ENCODE results near the gene RBP4.
"Not testable (repeated sequence)": the region's sequence is repeated elsewhere in the genome, so short reads cannot be mapped to it uniquely, and the experiment has no call there.

Gene RBP4

GRCh38 chr10:93566435-93567276 lies 34.4 kb downstream of the RBP4 start, which contains the start of gene FFAR4:
TSS of gene FFAR4 (plus strand) at chr10:93566665. CDS start at chr10:93566721, 56 bp downstream.
- DNase-seq (ENCODE audit: low read depth) = no peak

DNA sequence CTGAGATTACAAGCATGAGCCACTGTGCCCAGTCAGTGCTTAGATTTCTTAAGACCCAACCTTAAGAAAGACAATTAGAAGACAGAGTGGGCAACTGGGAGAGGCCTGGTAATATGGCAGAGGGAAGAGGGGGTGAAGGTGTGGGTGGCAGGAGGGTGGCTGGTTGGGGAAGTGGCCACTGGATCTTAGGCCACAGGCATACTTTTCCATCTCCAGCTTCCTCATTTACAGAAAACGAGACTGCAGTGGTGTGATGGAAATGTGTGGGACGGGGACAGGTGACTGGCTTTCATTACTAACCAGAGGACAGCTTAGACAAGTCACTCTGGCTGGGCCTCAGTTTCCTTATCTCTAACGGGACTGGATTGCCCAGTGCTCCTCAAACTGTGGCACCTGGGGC lies 35.6 kb downstream of the RBP4 start:
- DNase-seq (ENCODE audit: low read depth) = no peak

DNA sequence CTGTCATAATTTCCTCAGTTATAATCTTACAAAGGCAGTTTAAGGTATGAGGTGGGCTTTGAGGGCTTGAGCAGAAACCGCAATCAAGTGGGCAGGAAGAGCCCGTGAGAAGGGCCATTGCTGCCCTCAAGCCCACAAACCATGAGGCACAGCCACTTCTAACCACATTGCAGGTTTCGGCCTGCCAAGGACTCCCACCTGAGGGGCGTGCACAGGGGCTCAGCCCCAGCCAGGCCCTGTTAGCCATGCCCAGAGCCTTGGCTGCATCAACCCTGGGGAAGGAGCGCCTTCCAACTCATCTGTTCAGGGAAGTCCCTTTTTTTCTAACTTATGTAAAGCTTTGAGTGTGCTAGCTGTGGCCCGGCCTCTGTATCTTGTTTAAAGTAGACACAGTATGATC lies 40.5 kb downstream of the RBP4 start:
- no peak for DNase-seq (ENCODE audit: low read depth)

DNA sequence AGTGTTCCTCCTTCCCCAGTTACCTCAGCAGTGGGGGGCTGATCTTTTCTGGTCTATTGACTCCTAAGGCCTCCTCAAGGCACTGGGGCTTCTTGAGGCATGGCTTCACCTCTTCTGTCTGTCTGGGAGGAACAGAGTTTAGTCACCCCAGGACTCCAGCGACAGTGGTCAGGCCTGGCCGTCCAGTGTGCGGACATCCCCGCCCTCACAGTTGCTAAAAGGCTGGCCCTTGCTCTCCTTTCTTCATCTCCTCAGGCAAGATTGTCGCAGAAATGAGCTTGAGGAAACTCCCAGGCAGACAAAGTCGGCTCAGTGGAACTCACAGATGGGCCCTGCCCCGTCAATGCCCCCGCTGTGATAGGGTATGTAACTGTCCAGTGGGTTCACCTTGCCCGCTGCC lies 41.5 kb downstream of the RBP4 start:
- no peak for DNase-seq (ENCODE audit: low read depth)

DNA sequence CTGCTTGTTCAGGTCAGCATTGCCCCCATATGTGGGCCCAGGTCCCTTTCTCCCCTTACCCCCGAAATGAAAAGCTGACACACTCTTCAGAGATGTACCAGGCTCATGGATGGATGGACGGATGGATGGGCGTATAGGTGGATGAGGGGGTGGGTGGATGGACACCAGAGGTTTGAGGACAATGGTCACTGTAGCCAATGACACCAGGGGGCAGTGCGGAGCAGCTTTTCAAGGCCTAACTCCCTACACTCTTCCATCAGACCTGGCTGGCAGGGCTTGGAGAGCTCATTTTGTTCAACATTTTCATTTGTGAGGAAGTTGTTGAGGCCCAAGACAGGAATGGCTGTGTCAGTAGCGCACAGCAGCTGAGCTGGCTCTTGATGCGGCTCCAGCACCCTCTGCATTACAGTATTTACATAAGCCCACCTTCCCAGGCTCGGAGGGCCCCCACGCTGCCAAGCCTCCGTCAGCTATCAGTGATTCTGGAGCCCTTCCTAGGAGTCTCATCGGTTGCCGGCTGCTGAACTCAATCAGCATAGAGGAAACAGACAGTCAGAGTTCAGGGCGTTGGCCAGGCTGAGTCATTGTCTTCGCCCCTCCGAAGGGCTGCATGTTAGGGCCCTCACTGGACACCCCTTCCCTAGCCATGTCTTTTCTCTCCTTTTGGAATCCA lies 46.1 kb downstream of the RBP4 start:
- DNase-seq (ENCODE audit: low read depth) = peak; percentile 79

DNA sequence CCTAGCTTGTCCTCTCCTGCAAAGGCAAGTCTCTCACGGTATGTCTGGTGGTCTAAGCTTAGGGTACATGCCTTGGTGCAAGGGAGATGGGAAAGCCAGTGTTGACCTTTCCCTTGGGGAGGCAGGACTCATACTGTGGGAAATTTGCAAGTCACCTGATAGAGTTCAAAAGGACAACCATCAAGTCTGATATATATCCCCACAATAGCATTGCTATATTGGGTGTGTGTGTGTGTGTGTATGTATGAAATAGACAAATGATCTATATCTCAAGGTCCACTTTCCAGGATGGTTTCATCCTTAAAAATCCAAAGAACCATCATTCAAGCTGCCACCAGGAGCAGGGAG lies 46.7 kb downstream of the RBP4 start:
- DNase-seq (ENCODE audit: low read depth) = no peak

DNA sequence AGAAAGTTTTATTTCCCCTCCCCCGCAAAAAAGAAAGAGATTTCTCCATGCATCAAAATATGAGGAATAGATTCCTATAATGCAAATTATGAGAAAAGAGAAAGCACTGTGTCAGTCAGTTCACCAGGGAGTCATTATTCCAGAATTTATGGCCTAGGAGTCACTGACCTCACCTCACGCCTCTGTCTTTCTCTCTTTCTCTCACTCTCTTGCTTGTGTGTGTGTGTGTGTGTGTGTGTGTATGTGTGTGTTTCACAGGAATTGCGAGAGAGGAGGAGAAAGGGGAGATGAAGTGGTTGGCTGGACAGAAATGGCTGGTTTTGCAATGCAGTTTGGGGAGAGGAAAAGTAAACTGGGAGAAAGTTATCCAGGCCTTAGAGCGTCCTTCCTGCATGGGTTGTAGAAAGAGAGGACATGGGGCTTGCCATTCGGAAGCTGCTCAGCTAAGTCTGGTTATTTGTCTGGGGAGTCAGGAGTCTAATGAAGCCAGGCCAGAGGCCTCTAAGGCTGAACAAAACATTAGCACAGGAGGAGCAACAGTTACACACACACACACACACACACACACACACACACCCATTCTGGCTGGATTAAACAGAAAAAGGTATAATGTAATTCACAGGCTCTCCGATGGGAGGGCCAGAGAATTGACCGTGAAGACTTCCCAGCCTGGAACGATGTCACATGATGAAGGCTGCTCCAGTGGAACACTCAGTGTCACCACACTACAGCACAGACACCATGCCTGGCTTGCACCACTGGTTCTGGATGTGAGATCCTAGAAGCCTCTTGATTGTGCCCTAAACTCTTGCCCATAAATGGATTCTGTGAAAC lies 47.3 kb downstream of the RBP4 start:
- no peak for DNase-seq (ENCODE audit: low read depth)

DNA sequence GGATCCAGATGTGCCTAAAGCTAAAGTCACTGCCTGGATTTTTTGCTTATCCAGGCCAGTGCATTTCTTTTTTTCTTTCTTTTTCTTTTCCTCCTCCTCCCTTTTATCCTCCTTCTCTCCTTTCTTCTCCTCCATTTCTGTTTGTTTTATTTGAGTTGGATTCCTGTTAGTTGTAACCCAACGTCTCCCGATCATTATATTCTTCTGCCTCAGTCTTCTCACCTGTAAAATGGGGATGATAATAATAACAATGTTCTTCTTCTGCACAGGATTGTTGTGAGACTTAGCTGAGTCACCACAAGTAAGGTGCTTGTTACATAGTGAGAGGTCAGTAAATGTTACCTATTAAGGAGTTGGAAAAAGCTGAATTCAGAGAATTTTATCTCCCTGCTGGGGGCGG lies 48.3 kb downstream of the RBP4 start:
- no peak for DNase-seq (ENCODE audit: low read depth)

DNA sequence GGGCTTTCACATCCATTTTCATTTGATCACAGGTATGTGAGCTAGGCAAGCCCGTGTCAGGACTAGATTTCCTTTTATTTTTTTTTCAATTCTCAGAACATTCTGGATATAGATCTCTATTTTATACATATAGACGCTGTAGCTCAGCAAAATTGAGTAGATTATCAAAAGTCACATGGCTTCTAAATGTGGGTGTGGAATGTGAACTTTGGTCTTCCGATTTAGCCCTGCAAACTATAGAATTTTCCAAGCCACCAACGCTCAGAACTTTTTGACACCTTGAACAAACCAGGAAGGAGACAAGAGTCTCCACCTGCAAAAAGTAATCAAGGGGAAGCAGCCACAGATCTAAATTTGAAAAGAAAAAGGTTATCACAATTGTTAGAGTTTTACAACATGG lies 50.4 kb downstream of the RBP4 start:
- no peak for DNase-seq (ENCODE audit: low read depth)

DNA sequence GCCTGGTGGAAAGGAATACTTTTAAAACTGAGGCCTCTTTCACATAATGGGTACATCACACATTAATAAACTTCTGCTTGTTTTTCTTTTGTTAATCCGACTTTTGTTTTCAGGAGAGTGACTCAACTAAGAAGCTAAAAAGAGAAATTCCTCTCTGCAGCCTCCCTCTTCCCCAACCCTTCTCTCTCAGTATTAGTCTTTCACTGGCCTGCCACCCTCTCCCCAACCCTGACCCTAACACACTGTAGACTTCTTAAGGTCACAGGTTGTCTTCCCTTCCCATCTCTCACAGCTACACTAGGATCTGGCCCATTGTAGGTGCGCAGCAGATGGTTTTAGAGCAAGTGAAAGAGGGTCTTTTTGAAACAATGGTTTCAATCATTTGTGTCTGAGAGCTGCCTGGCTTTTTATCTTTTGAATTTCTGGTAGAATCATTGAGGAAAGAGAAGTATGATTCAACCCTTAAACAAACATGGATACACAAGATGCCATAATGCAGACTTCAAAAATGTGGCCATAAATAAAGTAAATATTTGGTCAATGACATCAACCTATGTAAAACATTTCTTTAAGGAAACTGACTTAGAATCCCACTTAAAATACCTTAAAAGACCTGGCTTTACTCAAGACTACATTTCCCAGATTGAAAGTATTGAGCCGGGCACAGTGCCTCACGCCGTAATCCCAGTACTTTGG lies 52.5 kb downstream of the RBP4 start:
- DNase-seq (ENCODE audit: low read depth) = peak; percentile 70

- DNase-seq (ENCODE audit: low read depth) = no peak
These were observed 53.5 kb downstream of the RBP4 start for GRCh38 chr10:93547522-93547921.

DNA sequence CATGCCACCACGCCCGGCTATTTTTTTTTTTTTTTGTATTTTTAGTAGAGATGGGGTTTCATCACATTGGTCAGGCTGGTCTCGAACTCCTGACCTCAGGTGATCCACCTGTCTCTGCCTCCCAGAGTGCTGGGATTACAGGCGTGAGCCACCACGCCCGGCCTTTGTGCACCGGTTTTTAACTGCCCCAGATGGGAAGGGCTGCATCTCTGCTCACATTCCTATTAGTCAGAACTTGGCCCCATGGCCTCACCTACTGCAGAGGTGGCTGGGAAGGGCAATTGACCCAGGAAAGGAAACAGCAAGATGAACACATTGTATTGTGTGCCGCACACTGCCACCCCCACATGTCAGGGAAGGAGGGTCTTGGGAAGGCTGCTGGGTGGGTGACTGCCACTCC lies 54.0 kb downstream of the RBP4 start:
- not testable (repeated sequence) for DNase-seq (ENCODE audit: low read depth)

DNA sequence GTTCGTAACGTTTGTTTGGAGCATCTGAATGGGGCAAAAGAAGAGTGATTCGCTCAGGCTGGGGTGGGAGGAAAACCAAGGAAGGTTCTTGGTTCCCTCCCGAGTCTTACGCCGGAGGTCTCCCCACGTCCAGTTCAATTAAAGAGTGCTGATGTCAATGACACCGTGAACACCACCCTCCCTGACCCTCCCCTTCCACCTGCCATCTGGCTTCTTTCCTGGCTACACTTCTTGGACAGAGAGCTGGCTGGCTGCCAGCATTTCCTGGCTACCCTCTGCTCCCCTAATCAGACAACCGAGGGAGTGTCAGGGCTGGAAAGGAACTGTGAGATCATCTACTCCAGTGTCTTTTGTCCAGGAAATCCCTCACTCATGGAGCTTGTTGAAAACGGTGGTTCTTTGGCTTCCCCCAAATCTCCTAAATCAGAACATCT lies 58.7 kb downstream of the RBP4 start:
- no peak for DNase-seq (ENCODE audit: low read depth)

Measured in ELR (cell line).